SU-DHL-6 (cell line): ENCODE results near the gene KLHL29.

ENCODE experiments used
- CTCF ChIP-seq: fragments of 200-600 bp; sonication (generic); IDR thresholded peaks from one replicate; pipeline ENCODE4 v1.5.1; 2017; ENCODE audit warnings: antibody characterized with exemption, mild to moderate bottlenecking, low read length, moderate library complexity; ENCODE audit not compliant: insufficient read depth, poor library complexity, severe bottlenecking
- EZH2phosphoT487 ChIP-seq: fragments of 200-600 bp; sonication (generic), shearing (Covaris generic); conservative IDR thresholded peaks from 2 replicates; pipeline ENCODE4 v1.6.1; 2018; ENCODE audit warnings: mild to moderate bottlenecking, antibody characterized with exemption, low read length, moderate library complexity, mixed read lengths

- no peak for TF ChIP-seq CTCF
- TF ChIP-seq EZH2phosphoT487: no peak
Measured at GRCh38 chr2:23617167-23617810, 232.3 kb downstream of the KLHL29 start.
